ENCODE data around the gene ACMSD.
A peak's percentile ranks its signal among the peaks of the same experiment; 100 is the strongest.
"Not testable (repeated sequence)": the region's sequence is repeated elsewhere in the genome, so short reads cannot be mapped to it uniquely, and the experiment has no call there.

Gene ACMSD

GRCh38 chr2:134855709-134856108 is 17.3 kb downstream of the ACMSD start:
- FAIRE-seq = no peak

DNA sequence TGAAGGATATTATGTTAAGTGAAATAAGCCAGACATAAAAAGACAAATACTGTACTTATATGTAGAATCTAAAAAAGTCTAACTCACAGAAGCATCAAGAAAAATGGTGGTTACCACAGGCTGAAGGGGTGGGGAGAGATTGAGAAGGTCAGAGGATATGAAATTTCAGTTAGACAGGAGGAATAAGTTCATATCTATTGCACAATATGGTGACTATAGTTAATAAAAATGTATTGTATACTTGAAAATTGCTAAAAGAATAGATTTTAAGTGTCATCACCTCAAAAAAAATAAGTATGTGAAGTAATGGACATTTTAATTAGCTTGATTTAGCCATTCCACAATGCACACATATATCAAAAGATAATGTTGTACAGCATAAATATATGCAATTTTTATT is 19.8 kb downstream of the ACMSD start:
- no peak for FAIRE-seq

- FAIRE-seq = no peak
Measured at GRCh38 chr2:134861173-134861572, 22.8 kb downstream of the ACMSD start.

DNA sequence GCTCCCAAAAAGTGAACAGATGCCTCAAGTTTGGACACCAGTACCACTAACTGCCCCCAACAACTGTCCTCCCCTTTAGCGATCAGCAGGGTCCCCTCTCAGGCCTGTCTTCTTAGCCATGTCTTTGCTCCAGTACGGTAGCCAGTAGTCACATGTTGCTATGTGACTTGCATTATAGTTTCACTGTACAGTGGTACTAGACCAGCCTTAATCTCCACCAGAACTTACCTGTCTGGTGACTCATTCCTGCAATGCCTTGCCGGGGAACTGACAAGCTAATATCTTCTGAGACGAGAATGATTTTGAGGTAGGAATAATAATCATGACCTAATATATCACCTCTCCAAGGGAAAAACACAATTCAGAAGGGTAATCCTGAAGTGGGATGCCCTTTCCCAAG is 23.7 kb downstream of the ACMSD start:
- no peak for FAIRE-seq

DNA sequence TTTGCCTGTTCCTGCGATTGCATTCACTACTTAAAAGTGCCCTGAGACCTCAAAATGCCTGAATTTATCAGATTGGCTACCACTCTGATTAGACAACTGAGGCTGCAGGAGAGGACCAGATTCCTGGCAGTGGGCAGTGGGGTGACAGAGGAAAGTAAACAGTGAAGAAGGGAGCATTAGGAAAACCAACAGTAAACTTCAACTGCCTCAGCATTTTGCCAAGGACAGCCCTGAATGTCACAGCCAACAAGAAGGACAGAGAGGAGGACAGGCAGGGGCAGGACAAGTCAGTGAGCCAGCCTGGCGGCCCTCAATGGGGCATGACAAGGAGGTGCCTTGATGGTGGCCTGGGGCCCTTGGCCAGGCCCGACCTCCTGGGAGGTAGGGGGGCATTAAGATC is 24.3 kb downstream of the ACMSD start:
- no peak for FAIRE-seq

DNA sequence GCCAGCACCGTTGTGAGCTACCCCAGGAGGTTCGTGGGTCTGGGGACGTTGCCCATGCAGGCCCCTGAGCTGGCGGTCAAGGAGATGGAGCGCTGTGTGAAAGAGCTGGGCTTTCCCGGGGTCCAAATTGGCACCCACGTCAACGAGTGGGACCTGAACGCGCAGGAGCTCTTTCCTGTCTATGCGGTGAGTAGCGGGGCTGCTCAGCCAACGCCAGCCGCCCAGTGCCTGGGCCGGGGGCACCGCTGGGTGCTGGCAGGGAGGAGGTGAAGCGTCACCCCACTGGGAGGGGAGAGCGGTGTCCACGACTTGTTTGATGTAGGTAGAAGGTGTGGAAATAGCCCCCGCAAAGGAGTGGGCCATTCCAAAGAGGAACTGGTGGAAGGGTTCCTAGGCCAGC is 25.0 kb downstream of the ACMSD start:
- no peak for FAIRE-seq

GRCh38 chr2:134865067-134865787 is 26.8 kb downstream of the ACMSD start:
- no peak for FAIRE-seq

GRCh38 chr2:134866498-134867099 is 28.2 kb downstream of the ACMSD start:
- FAIRE-seq = no peak

GRCh38 chr2:134869946-134870736 is 31.7 kb downstream of the ACMSD start:
- FAIRE-seq = no peak

GRCh38 chr2:134873152-134873551 is 34.7 kb downstream of the ACMSD start:
- no peak for FAIRE-seq

GRCh38 chr2:134875309-134875708 is 36.9 kb downstream of the ACMSD start:
- no peak for FAIRE-seq

GRCh38 chr2:134882773-134883172 is 44.4 kb downstream of the ACMSD start:
- no peak for FAIRE-seq

- no peak for FAIRE-seq
Measured at GRCh38 chr2:134883552-134884293, 45.3 kb downstream of the ACMSD start.

DNA sequence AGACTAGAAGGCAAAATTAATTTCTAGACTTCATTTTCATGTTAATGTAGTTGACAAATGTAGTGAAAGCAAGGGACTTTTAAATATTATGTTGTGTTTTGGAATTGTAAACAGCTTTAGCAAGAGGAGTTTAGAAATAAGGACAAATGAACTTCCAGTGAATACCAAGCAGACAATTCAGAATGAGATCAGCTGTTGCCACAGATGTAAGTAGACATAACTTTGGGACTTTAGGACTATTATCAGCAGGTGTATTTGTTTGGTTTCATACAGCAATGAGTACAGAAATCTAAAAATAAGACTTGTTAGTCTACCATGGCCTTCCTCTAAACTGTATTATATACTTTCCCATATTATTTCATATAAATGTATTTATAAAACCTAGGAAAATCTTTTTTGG is 46.0 kb downstream of the ACMSD start:
- FAIRE-seq = no peak

DNA sequence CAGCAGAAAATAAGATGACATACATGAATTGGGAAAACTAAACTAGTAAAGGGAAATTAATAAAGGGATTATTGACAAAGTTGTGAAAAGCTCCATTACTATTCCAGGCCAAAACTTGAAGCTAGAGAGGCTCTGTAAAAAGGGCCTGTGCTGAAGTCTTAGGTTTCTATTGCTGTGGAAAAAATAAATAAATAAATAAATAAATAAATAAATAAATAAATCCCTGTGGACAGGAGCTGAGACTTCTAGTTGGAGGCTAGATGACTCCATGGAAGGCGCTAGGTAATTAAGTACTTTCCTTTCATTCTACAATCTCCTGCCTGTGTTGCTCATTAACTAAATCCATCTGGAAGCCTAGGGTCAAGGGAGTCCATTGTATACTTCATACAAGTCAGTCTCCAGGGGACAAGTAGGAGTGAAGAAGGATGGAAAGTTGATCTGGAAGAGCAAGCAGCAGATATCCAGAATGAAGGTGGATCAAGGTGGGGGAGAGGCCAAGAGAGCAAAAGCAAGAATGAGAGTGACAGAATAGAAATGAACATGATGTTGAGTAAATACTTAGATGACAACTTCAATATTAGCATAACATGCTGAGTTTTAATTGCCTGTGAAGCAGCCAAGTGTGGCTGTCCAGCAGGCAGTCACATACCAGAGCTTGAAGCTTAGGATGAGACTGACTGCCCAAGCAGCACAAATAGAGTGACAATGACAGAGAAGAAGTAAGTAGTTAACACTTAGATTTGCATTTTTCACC is 54.0 kb downstream of the ACMSD start:
- FAIRE-seq = no peak

- peak; percentile 99 for FAIRE-seq
Measured at GRCh38 chr2:134897932-134898331, 59.5 kb downstream of the ACMSD start.

- FAIRE-seq = no peak
Measured at GRCh38 chr2:134899204-134899603, 60.8 kb downstream of the ACMSD start.

DNA sequence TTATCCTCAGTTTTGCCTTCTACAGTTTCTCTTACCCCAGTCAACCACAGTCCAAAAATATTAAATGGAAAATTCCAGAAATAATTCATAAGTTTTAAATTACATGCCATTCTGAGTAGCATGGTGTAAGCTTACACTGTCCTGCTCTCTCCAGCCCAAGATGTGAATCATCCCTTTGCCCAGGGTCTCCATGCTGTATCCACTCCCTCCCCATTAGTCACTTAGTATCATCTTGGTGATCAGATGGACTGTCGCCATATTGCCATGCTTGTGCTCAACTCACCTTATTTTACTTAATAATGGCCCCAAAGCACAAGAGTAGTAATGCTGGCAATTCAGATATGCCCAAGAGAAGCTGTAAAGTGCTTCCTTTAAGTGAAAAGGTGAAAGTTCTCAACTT is 61.7 kb downstream of the ACMSD start:
- no peak for FAIRE-seq

- FAIRE-seq = not testable (repeated sequence)
Measured at GRCh38 chr2:134903701-134904100, 65.3 kb downstream of the ACMSD start.

DNA sequence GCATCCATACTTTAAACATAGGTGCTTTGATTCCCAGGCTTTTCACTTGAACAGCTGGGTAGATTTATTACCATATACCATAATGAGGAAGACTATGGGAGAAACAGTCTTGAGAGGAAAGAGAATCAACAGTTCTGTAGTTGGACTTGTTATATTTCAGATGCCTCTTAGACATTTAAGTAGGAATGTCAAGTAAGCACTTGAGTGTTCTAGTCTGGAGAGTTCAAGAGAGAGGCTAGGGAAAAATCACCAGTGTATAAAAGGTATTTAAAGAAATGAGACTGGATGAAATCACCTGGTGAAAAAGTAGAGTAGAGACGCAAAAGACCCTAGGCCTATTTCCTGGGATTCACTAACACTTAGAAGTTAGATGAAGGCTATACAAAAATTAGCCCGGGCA is 66.8 kb downstream of the ACMSD start:
- FAIRE-seq = no peak

- FAIRE-seq = no peak
Measured at GRCh38 chr2:134906726-134907125, 68.3 kb downstream of the ACMSD start.

DNA sequence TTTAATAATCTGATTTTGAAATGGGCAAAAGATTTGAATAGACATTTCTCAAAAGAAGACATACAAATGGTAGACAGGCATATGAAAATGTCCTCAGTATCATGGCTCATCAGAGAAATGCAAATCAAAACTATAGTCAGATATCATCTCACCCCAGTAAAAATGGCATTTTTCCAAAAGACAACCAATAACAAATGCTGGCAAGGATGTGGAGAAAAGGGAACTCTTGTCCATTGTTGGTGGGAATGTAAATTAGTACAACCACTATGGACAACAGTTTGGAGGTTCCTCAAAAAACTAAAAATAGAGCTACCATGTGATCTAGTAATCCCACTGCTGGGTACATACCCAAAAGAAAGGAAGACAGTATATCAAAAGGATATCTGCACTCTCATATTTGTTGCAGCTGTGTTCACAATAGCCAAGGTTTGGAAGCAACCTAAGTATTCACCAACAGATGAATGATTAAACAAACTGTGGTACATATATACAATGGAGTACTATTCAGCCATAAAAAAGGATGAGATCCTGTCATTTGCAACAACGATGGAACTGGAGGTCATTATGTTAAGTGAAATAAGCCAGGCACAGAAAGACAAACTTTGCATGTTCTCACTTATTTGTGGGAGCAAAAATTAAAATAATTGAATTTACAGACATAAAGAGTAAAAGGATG is 69.2 kb downstream of the ACMSD start:
- FAIRE-seq = not testable (repeated sequence)
